T1000 (cell line): ENCODE results near the gene SLC44A1.

Experiments used
- DNase-seq: peaks from one replicate; lab custom pipeline; 2025; ENCODE audit warnings: mixed read lengths; lab: John Stamatoyannopoulos, UW

Gene SLC44A1

GRCh38 chr9:105273731-105274130, 29.3 kb downstream of the SLC44A1 start:
- no peak for DNase-seq

DNA sequence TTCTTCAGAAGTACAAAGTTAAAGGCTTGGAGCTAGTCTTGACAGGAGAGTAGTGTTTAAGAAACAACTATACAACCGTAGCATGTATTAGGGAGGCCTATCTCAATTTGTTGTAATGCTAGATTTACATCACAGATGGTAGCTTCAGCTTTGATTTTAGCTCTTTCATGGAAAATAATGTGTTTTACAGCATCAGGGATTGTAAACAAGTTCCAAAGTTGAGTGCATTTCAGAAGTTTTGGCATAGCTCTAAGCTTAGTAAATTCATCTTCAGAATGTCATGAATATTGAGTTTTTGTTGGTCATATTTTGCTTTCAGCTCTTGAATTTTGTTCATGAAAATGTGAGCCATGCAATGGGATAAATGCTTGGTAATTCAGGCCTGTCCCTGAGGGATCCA, 30.7 kb downstream of the SLC44A1 start:
- no peak for DNase-seq

DNA sequence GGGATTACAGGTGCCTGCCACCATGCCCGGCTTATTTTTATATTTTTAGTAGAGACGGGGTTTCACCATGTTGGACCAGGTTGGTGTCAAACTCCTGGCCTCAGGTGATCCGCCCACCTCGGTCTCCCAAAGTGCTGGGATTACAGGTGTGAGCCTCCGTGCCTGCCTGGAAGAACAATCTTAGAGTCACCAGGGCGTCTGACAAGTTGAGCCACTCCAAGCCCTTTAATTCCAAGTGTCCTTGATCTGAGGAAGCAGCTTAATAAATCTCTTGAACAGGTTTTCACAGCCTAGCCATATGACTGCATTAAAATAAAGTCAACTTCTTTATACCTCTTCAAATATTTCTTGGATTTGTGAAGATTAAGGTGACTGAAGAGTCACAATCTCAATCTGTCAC, 31.5 kb downstream of the SLC44A1 start:
- no peak for DNase-seq

DNA sequence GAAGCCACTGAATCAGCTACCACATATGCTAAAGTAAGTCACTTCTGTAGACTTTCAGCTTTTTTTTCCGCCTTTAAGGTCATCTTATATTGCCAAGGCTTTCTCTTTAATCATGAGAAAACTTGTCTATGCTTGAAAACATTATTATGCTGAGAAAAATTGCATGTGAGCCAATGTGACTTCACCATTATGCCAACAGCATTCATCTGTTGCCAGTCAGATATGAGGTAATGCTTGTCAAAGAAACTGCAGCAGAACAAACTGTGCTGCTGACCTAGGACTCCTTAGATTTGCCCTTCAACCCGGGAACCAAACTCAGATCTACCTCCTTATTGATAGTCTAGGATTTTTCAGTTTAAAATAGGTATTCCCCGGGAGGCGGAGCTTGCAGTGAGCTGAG, 34.3 kb downstream of the SLC44A1 start:
- no peak for DNase-seq

GRCh38 chr9:105280691-105281090, 36.2 kb downstream of the SLC44A1 start:
- no peak for DNase-seq

DNA sequence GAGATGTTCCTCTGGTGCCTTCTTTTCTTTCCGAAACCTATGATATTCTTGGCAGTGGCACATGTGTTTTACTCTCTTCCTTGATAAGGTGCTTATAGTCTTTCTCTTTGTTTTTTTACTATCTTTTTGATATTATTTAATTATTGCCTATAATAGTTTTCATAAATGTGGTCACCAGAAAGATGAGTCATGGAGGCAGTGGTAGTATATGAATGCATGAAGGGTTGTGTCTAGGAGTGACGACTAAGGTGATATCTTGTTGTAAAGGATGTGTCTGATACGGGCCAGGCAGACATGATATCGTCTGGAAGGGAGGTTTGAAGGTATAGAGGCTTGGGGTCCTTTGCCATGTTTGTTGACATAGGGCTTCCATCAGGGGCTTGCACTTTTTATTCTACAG, 36.8 kb downstream of the SLC44A1 start:
- DNase-seq: no peak

DNA sequence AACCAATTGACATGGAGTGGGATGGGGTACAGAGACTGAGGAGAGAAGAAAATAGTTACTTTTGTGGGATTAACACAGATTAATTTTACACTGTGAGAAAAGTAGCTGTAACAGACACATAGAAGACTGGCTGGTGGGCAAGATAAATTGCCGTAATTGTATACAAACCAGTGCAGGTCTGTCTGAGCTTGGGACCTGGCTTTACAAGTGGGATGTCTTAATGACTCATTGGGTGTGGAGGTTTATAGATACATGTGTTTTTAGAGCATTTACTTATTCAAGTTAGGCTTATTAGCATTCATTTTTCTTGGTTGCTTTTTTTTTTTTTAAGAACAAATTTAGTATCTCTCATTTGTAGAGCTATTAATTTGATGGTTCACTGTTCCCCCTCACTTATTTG, 37.5 kb downstream of the SLC44A1 start:
- no peak for DNase-seq

DNA sequence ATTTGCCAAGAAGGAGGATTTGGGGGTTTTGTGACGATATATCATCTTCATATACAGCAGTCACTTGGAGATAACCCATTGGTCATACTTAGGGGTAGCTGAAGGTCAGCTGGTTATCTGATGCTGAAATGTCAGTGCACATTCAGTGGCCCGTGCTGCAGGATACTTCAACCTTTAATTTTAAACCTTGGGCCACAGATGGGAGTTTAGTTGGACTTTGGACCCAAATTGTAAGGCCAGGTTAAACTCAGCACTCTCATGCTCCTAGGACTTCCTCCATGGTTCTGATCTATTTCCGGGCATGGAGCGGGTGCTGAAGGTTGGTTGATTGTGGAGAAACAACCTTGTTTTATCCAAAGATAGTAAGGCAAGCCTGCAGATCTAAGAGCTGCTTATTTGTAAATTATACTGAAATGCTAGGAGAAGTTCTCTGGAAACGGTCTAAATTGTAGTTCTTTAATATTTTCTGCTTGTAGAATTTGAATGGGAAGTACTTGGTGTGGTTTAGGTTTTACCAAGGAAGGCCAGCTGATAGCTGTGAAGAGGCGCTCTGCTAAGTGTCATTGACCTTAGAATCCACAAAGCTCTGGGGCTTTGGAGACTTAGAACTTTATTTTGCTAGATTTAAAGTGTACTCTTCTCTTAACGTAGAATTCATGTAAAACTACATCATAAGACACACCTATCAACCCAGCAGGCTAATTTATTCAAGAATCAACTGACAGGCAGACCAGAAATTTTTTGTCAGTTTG, 38.6 kb downstream of the SLC44A1 start:
- no peak for DNase-seq

DNA sequence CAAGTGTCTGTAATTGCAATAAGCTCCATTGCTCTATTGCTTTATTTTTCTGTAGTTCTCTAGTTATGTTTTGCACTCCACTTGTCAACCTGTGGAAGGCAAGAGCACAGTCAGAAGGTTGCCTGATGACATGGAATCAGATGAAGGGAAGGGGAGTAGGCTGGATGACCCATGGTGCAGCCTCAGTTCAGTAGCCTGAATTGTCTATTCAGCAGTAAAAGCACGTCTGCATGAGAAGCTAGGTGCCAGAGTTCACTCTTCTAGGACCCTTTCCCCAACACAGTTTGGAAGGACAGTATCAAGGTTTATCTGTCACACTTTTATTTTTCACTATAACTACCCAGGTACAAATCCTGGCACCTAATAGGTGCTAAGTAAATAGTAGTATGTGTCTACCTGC, 39.3 kb downstream of the SLC44A1 start:
- DNase-seq: no peak

DNA sequence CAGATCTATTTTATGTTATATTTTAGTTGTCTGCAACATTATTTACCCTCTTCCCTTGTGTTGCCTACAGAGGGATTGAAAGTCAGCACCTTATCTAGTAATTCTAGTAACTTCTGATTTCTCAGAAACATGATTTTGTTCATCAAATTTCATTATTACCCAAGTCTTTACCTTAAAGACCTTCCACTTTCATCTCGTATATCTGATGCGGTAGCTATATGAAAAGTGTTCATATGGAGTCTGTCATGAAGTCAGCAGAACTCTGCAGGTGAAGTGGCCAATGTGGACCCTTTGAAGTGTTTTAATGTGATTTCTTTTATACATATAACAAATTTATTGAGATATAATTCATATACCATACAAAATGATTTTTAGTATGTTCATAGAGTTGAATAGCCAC, 40.0 kb downstream of the SLC44A1 start:
- no peak for DNase-seq

- DNase-seq: no peak
These were observed 41.6 kb downstream of the SLC44A1 start for GRCh38 chr9:105286098-105286497.

GRCh38 chr9:105289305-105289704, 44.9 kb downstream of the SLC44A1 start:
- no peak for DNase-seq

- DNase-seq: no peak
These were observed 46.0 kb downstream of the SLC44A1 start for GRCh38 chr9:105290418-105290817.

DNA sequence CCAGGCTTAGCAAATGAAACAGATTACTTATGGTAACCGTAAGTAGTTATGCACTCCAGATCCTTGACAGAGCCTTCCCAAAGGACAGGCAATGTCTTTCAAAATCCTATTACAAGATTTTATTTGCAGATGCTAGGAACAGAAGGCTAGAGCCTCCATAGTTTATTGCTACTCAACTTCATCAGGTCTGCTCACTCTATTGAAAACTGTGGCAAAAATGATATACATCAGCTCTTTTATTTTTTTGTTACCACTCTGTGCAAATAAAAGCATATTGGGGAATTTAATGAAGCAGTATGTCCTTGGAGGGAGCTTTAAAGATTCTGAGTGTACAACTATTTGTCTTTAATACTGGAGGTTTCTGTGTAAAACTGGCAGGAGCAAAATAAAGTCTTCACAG, 46.5 kb downstream of the SLC44A1 start:
- no peak for DNase-seq

GRCh38 chr9:105291422-105291859, 47.0 kb downstream of the SLC44A1 start:
- DNase-seq: no peak

- DNase-seq: no peak
These were observed 47.5 kb downstream of the SLC44A1 start for GRCh38 chr9:105291938-105292337.

DNA sequence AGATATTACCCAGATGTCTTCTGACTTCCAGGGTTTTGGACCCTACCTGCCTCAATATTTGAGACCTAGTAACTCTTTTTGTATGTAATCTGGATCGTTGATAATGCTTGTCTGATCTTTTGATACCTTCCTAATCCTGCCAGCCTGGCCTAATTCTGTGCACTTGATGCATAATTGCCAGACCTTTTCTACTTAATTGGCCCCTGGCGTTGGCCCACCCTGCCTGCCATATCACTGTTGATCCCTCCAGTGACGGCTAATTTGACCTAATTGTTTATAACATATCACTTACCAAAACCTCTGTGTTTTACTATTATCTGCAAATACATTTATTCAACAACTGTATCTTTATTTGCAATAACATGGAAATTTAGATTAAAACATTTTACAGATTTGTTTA, 49.0 kb downstream of the SLC44A1 start:
- no peak for DNase-seq

DNA sequence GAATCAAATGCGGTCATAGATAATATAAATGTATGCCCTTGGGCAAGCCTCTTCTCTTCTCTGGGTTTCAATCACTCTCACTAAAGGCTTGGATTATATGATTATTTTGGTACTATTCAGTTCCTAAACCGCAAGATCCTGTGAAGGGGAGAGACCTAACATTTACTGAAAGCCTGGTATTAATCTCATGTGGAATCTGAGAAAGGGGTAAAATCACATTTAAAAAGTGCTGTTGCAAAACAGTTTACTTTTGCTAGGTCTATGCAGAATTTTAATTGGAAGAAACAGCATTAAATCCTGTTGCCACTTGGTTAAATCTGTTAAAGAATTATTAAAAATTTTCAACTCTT, 50.7 kb downstream of the SLC44A1 start:
- DNase-seq: no peak

GRCh38 chr9:105295986-105296385, 51.5 kb downstream of the SLC44A1 start:
- DNase-seq: no peak

- no peak for DNase-seq
These were observed 52.0 kb downstream of the SLC44A1 start for GRCh38 chr9:105296445-105296844.

- no peak for DNase-seq
These were observed 52.4 kb downstream of the SLC44A1 start for GRCh38 chr9:105296877-105297287.

- DNase-seq: no peak
These were observed 53.1 kb downstream of the SLC44A1 start for GRCh38 chr9:105297442-105298075.

GRCh38 chr9:105299190-105299854, 54.9 kb downstream of the SLC44A1 start:
- peak; percentile 12 for DNase-seq
